Measurements from ENCODE around the gene DNAJC4.
A peak's percentile ranks its signal among the peaks of the same experiment; 100 is the strongest.
"Not testable (repeated sequence)": the region's sequence is repeated elsewhere in the genome, so short reads cannot be mapped to it uniquely, and the experiment has no call there.

Gene DNAJC4

DNA sequence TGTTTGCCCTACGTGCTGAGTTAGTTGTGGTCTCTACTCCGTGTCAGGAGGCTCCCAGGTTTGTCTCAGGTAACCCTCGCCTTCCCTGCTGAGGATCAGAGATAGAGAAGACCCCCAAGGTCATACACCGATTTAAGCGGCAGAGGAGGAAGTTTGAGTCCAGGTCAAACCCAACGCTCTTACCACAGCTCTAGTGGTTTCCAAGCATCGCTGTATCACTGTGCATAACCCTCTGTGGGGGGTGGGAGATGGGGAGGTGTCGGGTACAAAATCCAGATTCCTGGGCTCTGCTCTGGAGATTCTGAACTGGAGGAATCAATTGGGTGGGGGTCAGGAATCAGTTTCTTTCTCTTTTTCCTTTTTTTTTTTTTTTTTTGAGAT lies 627 bp downstream of the DNAJC4 start:
- no peak for DNase-seq

DNA sequence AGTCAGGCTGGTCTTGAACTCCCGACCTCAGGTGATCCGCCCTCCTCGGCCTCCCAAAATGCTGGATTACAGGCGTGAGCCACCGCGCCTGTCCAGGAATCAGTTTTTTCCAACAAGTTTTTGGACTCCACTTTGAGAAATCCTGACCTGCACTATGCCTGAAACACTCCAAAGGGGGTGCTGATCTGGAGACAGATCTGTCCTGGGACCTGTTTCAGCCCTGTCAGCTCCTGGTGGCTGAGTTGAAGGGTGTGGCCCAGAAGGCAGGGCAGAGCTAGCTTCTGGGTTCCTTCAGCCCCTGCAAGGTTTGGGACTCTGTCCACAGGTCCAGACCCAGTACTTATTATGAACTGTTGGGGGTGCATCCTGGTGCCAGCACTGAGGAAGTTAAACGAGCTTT lies 1.2 kb downstream of the DNAJC4 start:
- DNase-seq: no peak

DNA sequence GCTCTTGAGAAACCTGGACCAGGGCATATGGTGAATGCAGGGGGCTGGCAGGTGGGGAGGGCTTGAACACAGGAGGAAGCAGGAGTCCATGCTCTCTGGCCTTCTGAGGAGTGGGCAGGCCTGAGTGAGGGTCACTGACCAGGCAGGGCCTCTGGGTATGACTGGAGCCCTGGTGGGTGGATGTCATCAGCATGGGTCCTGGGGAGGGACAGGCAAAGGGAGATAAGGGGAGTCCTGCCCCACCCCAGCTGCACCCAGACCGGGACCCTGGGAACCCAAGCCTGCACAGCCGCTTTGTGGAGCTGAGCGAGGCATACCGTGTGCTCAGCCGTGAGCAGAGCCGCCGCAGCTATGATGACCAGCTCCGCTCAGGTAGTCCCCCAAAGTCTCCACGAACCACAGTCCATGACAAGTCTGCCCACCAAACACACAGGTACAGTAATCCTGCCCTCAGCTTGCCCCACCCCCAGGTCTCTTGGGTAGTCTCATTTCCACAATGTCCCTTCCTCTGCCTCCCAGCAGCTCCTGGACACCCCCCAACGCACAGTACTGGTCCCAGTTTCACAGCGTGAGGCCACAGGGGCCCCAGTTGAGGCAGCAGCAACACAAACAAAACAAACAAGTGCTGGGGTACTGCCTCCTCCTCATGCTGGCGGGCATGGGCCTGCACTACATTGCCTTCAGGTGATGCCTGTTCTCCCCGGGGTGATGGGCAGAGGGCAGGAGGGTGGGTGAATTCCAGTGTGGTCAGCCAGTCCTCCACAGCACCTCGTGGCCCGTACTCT lies 2.0 kb downstream of the DNAJC4 start:
- DNase-seq: no peak

DNA sequence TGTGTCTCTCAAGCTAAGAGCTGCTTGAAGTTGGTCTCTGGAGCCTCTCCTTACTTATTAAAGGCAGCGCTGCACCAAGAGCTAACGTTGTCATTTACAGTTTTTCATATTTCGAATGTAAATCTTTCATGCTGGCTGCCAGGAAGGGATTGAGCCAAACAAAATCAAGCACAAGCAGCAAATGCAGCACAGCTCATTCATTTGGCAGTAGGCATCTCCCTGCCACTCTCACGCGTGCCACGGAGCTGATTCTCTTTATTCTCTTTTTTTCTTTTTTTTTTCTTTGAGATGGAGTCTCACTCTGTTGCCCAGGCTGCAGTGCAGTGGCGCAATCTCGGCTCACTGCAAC lies 2.6 kb downstream of the DNAJC4 start:
- DNase-seq: no peak

DNA sequence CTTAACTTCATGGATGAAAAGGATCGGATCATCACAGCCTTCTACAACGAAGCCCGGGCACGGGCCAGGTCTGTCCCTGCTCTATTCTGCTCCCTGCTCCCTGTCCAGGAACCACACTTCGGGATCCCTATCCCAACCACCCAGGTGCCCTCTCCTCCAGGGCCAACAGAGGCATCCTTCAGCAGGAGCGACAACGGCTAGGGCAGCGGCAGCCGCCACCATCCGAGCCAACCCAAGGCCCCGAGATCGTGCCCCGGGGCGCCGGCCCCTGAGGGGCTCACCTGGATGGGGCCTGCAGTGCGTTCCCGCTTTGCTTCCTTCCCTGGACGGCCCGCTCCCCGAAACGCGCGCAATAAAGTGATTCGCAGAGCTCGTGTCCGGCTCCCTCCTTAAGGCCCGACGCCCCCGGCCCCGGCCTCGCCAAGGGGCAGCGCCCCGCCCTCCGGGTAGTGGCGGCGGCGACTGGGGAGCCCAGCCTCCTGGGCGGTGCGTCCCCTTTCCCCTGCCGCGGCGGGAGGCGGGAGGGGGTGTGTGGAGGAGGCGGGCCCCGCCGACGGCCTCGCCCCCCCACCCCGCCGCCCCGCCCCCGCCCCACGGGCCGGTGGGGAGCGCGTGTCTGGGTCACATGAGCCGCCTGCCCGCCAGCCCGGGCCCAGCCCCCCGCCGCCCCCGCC lies 3.7 kb downstream of the DNAJC4 start, which contains the start of gene VEGFB:
Gene VEGFB (plus strand): TSS at position 672 of the 674 bp plus-strand sequence. CDS start 250 bp downstream, outside the sequence.
- DNase-seq: no peak

DNA sequence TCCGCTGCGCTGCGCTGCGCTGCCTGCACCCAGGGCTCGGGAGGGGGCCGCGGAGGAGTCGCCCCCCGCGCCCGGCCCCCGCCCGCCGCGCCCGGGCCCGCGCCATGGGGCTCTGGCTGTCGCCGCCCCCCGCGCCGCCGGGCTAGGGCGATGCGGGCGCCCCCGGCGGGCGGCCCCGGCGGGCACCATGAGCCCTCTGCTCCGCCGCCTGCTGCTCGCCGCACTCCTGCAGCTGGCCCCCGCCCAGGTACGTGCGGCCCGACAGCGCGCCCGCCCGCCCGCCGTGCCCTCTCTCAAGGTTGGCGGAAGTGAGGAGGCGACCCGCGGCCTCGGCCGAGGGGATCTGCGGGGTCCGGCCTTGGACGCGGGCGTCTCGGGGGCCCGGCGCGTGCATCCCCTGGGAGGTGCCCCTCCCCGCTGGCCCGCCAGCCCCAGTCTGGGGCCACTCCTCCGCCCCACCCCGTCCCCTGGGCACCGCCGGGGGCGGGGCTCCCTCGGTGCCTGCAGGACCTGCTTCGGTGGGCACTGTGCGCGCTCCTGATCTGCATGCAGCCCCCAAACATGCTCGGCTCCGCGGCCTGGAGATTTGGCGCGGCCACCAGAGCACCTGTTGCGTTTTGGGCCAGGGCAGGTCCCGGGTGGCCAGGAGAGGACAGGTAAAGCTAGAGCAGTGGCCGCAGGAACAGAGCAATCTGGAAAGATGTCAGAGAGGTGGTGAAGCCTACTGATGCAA lies 4.5 kb downstream of the DNAJC4 start:
- DNase-seq: no peak

DNA sequence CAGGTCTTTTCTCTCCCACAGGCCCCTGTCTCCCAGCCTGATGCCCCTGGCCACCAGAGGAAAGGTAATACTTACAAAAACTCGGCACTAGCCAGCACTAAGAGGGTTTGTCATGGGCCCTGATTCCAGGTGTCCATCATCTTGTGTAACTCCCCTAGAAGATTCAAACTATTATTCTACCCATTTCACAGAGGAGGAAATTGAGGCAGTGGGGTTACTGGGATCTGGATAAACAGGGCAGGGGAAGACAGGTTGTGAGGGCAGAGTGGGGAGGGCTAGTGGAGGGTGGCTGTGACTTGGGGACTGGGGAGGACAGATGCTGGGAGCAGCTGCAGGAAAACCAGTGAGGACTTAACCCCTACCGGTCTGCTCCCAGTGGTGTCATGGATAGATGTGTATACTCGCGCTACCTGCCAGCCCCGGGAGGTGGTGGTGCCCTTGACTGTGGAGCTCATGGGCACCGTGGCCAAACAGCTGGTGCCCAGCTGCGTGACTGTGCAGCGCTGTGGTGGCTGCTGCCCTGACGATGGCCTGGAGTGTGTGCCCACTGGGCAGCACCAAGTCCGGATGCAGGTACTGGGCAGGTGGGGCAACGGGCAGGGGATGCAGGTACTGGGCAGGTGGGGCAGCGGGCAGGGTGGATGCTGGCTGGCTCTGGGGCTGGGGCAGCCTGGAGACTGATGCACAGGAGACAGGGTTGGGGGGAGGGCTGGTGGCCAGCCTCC lies 5.3 kb downstream of the DNAJC4 start:
- DNase-seq: no peak

DNA sequence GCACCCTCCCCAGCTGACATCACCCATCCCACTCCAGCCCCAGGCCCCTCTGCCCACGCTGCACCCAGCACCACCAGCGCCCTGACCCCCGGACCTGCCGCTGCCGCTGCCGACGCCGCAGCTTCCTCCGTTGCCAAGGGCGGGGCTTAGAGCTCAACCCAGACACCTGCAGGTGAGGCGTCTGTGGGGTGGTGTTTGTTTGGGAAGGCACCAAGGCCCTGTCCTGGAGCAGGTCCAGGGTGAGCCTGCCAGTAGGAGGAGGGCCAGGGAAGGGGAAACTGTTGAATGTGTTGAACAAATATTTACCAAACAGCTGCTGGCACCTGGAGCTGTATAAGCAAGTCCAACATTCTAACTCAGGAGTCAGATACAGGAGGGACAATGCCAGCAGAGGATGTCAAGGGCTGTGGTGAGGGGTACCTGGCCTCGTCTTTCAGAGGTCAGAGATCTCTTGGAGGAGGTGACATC lies 7.2 kb downstream of the DNAJC4 start:
- no peak for DNase-seq

DNA sequence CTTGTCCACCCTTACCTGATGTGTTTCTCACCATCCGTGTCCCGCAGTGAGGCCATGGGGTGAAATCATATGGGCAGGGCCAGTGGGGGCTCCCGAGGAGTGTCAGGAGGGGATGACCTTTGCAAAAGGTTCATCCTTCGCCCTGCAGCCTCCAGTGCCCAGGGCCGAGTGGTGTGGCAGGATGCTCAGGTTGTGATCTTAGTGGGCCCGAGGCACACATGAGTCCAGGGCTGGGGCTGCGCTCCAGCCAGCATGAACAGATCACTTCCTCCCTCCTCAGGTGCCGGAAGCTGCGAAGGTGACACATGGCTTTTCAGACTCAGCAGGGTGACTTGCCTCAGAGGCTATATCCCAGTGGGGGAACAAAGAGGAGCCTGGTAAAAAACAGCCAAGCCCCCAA lies 7.7 kb downstream of the DNAJC4 start:
- no peak for DNase-seq

DNA sequence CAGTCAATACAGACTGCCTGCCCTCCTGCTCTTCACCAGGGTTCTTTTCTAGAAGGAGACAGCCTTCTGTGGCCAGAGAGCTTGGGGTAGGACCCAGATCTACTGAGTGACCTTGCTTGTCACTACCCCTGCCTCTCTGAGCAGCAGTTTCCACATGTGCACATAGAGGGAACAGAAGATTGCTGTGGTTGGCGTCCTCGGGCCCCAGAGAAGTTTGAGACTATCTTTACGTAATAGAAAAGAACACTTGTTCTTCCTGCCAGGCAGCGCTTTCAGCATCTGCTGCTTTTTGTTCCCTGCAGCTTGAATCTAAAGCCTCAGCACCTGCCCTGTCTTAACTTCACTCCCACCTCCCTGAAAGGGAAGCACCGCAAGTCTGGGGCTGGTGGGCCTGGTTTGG lies 8.7 kb downstream of the DNAJC4 start:
- no peak for DNase-seq

DNA sequence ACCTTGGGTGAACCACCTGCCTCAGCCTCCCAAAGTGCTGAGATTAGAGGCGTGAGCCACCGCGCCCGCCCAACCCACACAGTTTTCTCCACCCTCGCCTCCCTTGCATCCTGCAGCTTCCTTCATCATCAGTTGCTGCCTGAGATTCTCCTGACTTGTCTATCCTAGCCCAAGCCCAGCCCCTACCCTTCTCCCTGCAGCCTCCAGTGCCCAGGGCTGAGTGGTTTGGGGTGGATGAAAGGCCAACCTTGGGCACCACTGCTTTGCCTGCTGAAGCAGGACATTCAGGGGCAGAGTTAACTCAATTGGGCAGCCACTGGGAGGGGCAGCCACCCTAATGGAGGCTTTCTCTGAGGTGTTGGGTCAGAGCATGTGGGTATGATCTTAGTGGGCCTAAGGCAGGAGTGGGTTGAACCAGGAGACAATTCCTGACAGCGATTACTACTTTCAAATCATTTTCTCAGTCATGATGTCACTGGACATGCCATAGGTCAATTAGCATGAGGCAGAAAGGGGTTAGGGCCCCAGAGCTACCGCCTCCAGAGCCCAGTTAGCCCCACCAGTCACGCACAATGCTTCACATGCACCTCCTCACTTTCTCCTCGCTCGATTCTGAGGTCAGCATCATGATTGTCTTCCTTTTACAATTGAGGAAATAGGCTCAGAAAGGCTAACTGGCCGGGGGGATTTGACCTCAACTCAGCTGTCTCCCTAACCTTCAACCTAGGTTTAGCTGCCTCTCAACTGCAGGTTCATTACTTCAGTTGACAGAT lies 9.5 kb downstream of the DNAJC4 start:
- no peak for DNase-seq

DNA sequence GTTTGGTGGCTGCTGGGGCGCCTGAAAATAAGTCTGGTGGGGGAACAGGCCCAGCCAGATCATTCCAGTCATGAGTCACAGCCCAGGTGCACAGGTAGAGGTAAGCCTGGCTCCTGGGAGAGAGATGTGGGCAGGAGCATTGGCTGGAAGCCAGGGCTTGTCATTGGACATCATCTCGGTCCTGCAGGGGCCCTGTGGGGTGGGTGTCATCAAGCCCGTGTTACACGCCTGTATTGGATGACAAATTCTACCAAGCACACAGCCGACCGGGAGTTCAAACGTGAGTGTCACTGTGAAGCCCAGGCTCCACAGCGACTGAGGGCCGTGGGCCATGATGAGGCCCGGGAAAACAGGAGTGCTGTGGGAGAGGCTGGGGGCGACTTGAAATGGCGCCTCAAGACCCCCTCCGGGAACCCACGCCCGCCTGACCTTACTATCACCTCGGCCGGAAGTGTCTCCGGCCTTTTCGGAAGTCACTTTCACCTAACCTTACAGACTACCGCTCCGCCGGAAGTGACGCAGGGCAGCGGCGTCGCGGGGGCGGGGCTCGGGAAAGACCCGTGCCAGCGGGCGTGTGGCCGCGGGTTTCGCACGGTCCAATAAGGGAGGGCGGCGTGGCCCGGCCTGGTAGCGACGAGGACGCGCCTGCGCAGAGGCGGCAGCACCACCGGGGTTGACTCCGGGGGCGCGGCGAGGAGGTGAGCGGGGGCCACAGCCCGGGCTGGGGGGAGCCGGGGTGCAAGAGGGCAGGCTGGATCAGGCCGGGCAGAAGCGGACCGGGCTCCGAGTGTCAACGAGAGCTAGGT lies 10.3 kb downstream of the DNAJC4 start, which contains the start of gene FKBP2:
Gene FKBP2 (plus strand): TSS at position 661 of the 806 bp plus-strand sequence. CDS start 1,293 bp downstream, outside the sequence.
- peak; percentile 87 for DNase-seq

DNA sequence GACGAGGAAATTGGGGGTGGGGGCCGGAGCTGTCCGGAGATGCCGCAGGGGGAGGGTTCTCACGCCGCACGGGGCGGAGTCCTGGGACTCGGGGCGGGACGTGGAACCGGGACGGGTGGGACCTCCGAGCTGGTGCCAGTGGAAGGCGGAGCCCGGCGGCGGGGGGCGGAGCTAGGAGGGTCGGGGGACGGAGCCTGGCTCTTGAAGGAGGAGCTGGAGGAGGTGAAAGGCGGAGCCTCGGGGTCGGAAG lies 10.8 kb downstream of the DNAJC4 start:
- DNase-seq: no peak

DNA sequence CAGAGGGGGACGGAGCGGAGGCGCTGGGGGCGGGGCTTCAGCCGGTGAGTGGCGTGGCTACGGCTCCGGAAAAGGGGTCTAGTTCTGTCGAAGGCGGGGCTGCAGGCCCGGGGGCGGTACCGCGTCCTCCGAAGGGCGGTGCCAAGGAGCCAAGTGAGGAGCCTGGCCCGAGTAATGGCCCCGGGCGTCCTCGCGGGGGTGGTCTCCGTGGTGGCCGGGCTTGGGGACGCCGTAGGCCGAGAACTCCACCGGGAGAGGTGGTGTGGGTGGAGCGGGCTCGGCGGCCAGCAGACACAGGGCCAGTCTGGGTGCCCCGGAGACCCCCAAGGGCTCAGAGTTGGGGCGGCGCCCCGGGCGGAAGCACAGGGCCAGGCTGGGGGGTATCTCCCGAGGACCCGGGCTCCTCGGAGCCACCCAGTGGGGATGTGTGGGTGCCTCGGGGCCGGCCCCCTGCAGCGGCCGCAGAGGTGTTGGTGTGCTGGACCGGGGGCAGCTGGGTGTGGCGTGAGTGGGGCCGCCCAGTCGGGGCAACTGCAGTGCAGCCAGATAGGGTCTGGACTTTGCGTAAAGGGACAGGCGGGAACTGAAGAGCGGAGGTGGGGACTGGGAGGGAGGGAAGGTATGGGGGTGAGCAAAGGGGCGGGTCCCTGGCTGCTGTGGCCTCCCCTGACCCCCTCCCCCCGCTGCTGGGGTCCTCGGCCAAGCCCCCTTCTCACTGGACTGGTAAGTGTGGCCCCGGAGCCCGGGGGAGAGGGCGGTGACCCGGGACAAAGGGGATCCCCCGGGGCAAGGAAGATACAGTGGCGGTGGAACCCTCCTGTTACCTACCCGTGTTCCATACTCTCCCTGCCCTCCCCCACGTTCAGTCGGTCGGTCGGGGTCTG lies 11.4 kb downstream of the DNAJC4 start:
- peak; percentile 96 for DNase-seq

DNA sequence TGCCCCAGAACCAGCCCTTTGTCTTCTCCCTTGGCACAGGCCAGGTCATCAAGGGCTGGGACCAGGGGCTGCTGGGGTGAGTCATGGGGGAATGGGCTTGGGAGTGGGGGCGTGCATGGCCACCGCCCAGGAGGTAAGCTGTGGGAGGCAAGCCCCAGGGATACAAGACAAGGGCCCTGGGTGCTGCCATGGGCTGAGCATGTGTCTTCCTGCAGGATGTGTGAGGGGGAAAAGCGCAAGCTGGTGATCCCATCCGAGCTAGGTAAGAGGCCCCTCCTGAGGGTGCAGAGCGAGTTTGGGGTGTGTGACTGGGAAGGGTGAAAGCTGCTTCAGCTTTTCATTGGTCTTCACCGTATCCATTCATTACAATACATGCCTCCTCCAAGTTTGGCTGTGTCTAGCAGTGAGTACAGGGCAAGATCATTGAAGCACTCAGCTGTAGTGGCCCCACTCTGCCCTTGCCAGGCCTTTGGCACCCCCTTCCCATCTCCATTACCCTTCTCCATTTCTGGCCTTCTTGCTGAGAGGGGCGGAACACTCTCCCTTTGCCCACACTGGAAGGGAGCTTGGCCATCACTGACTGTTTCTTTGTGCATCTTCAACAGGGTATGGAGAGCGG lies 13.0 kb downstream of the DNAJC4 start:
- DNase-seq: no peak

DNA sequence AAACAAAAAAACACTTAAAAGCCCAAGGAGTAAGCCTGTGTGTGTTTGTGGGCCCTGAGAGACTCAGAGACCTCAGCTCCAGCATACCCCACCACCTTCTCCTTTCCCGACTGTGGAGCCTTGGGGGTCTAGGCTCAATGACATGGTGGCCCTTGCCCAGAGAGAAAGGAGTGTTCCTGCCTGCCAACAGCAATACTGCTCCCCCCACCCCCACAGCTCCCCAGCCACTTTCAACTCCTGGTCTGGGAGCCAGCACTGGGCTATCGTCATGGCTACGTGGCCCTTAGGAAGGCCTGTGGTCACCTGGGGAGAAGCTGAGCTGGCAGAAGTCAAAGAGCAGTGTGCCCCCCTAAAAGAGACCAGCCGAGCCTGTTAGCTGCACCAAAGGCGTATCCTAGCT lies 13.8 kb downstream of the DNAJC4 start:
- no peak for DNase-seq

DNA sequence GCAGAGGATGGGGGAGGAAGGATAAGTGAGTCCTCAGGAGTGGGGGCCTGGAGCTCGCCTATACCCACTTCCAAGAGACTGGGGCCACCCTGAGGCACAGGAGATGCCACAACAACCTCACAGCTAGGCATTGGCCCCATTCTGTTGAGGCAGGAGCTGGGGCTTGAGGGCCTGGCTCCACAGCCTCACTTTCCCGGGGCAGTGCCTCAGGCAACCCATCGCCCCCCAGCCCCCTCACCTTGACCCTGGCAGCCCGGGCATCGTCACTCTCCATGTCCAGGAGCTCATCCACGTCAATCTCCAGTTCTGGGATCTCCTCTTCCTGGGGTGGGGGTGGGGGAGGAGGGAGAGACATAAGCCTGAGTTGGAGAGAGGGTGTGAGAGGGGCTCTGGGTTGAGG lies 14.6 kb downstream of the DNAJC4 start:
- DNase-seq: no peak

DNA sequence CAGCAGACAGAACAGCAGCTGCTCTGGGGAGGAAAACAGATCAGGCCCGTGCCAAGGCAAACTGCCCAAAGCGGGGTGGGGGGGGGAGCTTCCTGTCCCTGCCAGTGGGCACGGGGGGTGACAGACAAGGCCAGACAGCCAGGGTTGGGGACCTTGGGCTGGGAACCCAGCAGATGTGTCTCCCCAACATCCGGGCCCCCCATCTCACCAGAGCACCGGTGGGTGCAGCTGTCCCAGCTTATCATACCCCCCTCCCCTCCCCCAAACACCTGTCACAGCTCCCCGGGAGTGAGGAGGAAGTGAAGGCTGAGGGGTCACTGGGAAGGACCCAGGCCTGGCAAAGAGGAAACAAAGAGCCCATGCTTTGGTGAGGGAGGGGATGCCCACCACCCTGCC lies 15.1 kb downstream of the DNAJC4 start:
- DNase-seq: no peak

DNA sequence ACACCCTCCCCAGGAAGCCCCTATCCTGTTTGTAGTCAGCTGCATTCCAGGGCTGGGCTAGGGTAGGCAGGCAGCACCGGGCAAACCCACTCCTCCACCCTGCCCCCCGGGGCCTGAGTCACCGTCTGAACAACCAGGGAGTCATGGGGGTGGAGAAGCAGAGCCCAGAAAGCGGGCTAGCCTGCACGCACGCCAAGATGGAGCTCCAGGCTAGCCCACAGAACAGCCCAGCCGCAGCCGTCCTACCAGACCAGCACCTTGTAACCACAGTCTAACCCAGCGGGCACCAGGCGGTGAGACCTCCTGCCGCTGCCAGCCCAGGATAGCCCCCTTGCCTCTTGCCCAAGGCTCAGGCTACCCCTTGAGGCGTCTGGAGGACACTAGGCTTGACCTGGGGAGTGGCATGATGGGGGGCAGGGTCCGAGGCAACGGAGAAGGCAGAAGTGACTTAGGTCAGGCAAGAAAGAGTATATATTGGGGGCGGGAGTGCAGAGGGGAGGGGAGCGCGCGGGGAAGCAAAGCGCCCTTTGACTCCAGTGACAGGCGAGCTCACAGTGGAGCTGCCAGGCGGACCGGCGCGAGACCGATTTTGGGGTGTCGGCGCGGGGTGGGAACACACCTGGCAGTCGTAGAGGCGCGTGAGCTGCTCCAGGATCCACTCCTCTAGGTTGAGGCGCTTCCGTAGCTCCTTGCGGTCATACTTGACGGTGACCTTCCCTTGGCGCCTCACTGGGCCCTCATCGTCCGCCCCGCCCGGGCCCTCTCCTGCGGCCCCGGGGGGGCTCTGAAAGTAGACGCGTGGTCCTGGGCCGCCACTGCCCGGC lies 15.7 kb downstream of the DNAJC4 start:
- peak; percentile 89 for DNase-seq

DNA sequence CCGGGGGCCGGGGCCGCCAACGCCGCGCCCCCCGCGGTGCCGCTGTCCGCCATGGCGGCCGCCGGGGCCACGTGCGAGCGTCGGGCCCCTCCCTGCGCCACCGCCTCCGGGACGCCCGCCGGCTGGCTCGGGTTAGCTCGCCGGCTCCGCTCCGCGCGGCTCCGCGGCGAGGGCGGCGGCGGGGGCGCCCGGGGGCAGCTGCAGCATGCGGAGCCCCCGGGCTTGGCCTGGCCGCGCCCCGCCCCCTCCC lies 16.2 kb downstream of the DNAJC4 start:
- not testable (repeated sequence) for DNase-seq
